Measurements from ENCODE around the gene DRC7.

DNA sequence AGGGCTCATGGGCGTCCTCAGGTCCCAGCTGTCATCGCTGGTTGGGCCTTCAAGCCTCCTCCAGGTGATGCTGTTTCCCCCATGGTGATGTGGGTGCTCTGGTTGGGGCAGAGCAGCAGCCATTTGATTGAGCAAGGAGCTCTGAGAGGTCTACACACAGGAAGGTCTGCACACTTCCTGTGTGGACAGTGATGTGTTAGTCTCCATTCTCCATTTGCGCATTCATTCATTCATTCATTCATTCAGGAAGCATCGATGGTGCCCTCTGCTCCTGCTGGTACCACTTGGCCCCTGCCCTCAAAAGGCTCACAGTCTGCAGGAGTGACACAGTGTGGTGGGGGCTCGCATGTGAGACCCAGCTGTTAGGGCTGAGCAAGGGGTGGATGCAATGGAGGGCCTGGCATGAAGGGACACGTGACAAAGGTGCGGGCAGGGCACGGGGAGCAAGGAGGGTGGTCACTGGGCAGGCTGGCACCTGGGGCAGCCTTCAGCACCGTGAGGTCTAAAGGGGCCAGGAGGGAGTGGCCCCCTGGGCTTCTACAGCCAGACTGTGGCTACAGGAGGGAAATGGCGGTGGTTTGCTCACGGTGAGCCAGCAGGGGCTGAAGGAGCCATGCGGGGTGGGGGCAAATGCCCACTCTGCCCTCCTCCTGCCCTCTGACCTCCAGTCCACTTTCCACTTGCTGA lies 25.0 kb upstream of the DRC7 start:
- TF ChIP-seq CTCF (IDR thresholded peaks at IDR 0.05) (no peak), POLR2AphosphoS5 (IDR thresholded peaks at IDR 0.05) (no peak)

All from breast epithelium (tissue), 3 donors.